Measurements from ENCODE around the gene IQGAP2.

IQGAP2 gene

DNA sequence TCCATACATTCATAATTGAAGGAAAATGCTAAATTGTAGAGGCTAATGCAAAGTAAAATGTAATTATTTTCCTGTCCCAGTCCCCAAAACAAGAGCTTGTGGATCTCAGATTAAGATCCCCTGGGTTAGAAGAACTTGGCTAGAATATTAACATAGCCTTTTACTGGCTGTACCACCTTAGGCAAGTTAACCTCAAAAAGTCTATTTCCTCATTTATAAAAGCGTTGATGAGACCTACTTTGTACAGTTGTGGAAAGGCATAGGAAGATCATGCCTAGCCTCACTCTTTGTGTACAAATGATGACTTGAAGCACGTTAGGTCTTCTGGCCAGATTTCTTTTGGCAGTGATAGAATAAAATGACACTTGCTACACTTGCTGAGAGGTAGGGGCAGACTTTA is 122.9 kb downstream of the IQGAP2 start:
- no peaks in the 10 kb centered on the region for H3K79me2 ChIP-seq (ENCODE audit: control insufficient read depth, insufficient read depth, low read length, unreplicated experiment)
- H3K4me1 ChIP-seq (ENCODE audit: control insufficient read depth, insufficient read depth, low read length, unreplicated experiment): no peaks in the 10 kb centered on the region
- no peak overlapping the region for H3K27ac ChIP-seq (ENCODE audit: low read depth, low read length)

DNA sequence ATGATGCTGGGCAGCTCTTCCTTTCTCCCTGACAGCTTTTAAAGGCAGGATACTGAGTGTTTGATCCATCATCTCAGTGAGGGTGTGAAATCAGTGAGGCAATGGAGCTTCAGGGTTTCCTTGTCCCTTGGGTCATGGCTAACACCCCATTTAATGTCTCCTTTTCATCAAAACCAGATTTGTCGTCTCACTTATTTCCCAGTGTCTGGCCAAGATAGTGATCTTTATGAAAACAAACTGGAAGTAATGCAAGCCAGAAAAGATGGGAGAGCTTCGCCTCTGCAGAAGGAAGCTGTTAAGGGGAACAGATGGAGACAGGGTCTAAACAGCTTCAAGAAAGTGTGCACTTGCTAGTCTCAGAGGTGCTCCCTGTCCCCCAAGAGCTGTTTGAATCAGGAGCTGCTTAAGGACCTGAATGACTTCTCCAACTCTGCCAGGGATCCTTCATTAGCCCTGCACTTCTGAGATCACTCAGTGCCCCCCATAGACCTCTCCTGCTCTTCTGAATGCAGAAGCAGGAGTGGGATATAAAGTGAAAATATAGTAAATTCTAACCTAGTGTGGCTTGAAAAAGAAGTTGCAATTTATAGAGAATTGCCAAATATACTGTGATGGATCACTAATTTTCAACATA is 124.0 kb downstream of the IQGAP2 start:
- H3K36me3 ChIP-seq (ENCODE audit: insufficient read depth, low read length): no peaks in the 10 kb centered on the region
- peaks cover 10% of the 10 kb centered on the region for H3K27me3 ChIP-seq (ENCODE audit: insufficient read depth, low read length)
- H3K79me2 ChIP-seq (ENCODE audit: control insufficient read depth, insufficient read depth, low read length, unreplicated experiment): no peaks in the 10 kb centered on the region
- no peak overlapping the region for H2AFZ ChIP-seq (ENCODE audit: low read length, unreplicated experiment)
- no peak overlapping the region for H3K27ac ChIP-seq (ENCODE audit: low read depth, low read length)
- no peaks in the 10 kb centered on the region for H3K4me1 ChIP-seq (ENCODE audit: control insufficient read depth, insufficient read depth, low read length, unreplicated experiment)
- H3K4me3 ChIP-seq (ENCODE audit: low read depth, low read length): no peak overlapping the region

More for the DNA sequence above, 122.9 kb downstream of the IQGAP2 start:
- H3K27me3 ChIP-seq (ENCODE audit: insufficient read depth, low read length): peaks cover 10% of the 10 kb centered on the region
- no peak overlapping the region for H2AFZ ChIP-seq (ENCODE audit: low read length, unreplicated experiment)
- H3K4me3 ChIP-seq (ENCODE audit: low read depth, low read length): no peak overlapping the region
- H3K36me3 ChIP-seq (ENCODE audit: insufficient read depth, low read length): no peaks in the 10 kb centered on the region

DNA sequence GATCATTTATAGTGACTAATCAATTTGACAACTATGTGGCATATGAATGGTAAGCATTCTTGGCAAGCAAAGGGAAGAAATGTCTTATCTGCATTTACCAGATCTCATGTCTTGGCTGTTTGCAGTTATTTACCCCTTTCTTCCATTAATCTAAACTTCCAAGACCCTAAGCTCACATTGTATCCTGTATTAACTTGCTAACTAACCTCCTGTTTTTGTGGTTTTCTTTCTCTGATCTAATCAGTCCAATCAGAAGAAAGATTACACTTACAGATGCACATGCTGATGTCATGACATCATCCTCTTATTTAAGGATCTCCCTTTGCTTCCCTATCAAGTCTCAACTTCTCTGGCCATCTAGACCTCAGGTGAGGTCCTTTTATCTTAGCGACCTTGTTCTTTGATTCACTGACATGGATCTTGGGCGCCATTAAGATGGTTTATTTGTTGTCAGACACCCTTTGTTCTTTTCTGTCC is 124.6 kb downstream of the IQGAP2 start:
- no peaks in the 10 kb centered on the region for H3K4me1 ChIP-seq (ENCODE audit: control insufficient read depth, insufficient read depth, low read length, unreplicated experiment)
- H2AFZ ChIP-seq (ENCODE audit: low read length, unreplicated experiment): no peak overlapping the region
- H3K36me3 ChIP-seq (ENCODE audit: insufficient read depth, low read length): no peaks in the 10 kb centered on the region
- H3K79me2 ChIP-seq (ENCODE audit: control insufficient read depth, insufficient read depth, low read length, unreplicated experiment): no peaks in the 10 kb centered on the region
- H3K27me3 ChIP-seq (ENCODE audit: insufficient read depth, low read length): peaks cover 10% of the 10 kb centered on the region
- H3K27ac ChIP-seq (ENCODE audit: low read depth, low read length): no peak overlapping the region
- H3K4me3 ChIP-seq (ENCODE audit: low read depth, low read length): no peak overlapping the region

DNA sequence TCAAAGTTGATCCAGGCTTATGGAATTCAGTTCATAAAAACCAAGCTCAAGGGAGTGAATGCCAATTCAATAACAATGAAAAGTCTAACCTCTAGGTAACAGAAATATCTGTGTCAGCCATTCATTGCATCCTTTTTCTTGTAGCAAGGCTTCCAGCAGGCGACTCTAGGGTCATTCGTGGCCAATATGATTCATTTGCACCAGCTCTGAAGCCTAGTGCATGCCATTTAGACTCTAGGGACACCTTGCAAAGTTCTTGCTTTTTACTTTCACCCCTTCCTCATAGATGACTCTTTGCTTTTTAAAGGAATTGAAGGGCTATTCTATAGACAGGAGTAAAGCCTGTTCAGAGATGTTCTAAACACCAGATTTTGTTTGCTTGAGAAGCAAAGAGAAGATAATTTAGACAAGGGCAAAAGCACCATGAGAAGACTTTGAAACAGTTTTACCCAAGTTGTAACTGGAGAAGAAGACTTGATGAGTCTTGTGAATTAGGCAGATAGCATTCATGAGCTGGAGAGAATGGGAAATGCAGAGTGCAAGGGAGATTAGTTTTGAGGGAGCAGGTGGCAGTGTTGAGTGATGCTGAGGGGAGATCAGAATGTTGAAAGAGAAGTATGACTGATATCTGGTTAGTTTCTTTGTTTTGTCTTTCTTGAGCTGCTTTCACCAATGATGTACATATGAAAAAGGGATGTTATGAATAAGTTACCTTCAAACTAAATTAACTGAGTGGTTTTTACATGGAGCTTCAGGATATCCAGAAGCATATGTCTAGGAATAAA is 125.7 kb downstream of the IQGAP2 start:
- no peaks in the 10 kb centered on the region for H3K36me3 ChIP-seq (ENCODE audit: insufficient read depth, low read length)
- H3K27me3 ChIP-seq (ENCODE audit: insufficient read depth, low read length): peaks cover 10% of the 10 kb centered on the region
- H2AFZ ChIP-seq (ENCODE audit: low read length, unreplicated experiment): no peak overlapping the region
- H3K4me3 ChIP-seq (ENCODE audit: low read depth, low read length): no peak overlapping the region
- no peaks in the 10 kb centered on the region for H3K79me2 ChIP-seq (ENCODE audit: control insufficient read depth, insufficient read depth, low read length, unreplicated experiment)
- no peak overlapping the region for H3K27ac ChIP-seq (ENCODE audit: low read depth, low read length)
- no peaks in the 10 kb centered on the region for H3K4me1 ChIP-seq (ENCODE audit: control insufficient read depth, insufficient read depth, low read length, unreplicated experiment)

DNA sequence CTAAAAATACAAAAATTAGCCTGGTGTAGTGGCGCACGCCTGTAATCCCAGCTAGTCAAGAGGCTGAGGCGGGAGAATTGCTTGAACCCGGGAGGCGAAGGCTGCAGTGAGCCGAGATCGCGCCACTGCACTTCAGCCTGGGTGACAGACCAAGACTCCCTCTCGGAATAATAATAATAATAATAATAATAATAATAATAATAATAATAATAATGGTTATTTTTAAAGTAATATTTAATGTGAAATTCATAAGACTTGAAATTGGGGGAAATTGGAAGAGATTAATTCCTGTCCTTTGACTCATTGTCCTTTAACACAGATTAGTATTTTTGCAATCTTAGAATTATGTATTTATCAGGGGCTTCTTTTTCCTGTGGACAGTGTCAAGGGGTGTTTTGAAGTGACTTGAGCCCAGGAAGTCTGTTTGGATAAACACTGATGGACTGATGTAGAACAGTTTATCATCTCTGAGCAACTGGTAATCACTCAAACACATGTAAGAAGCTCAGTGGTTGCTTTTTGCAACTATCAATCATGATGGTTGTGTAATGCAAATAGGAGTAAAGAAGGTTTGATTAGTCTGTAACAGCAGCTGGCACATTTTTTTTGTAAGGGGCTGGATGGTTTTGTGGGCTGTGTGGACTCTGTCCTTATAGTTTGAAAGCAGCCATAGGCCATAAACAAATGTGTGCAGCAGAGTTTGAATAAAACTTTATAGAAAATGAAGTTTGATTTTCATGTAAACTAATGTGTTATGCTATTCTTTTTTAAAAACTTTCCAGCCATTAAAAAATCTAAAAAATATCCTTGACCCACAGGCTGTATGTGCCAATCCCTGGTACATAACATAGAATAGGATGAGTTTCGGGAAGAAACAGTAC is 126.6 kb downstream of the IQGAP2 start:
- Histone ChIP-seq H3K4me3 (ENCODE audit: low read depth, low read length) (no peak overlapping the region), H3K79me2 (ENCODE audit: control insufficient read depth, insufficient read depth, low read length, unreplicated experiment) (no peaks in the 10 kb centered on the region), H3K27ac (ENCODE audit: low read depth, low read length) (no peak overlapping the region), H2AFZ (ENCODE audit: low read length, unreplicated experiment) (no peak overlapping the region), H3K4me1 (ENCODE audit: control insufficient read depth, insufficient read depth, low read length, unreplicated experiment) (no peaks in the 10 kb centered on the region), H3K36me3 (ENCODE audit: insufficient read depth, low read length) (no peaks in the 10 kb centered on the region), H3K27me3 (ENCODE audit: insufficient read depth, low read length) (peaks cover 10% of the 10 kb centered on the region)

DNA sequence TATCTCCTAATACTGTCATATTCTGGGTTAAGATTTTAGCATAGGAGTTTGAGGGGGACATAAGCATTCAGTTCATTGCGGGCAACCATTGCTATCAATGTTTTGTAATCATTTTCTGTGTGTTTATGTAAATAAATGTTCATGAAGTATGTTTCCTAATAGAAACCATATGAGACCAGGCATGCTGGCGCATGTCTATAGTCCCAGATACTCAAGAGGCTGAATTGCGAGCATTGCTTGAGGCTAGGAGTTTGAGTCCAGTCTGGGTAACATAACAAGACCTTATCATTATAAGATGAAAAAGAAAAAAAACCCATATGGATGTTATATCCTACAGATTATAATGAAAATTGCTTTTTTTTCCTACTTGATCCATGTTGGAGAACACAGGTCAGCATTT is 129.0 kb downstream of the IQGAP2 start:
- peaks cover under 1% of the 10 kb centered on the region; the same call in 1 of the 2 replicates for H3K27me3 ChIP-seq (ENCODE audit: insufficient read depth, low read length)
- no peaks in the 10 kb centered on the region for H3K79me2 ChIP-seq (ENCODE audit: control insufficient read depth, insufficient read depth, low read length, unreplicated experiment)
- H2AFZ ChIP-seq (ENCODE audit: low read length, unreplicated experiment): no peak overlapping the region
- no peak overlapping the region for H3K27ac ChIP-seq (ENCODE audit: low read depth, low read length)
- H3K4me3 ChIP-seq (ENCODE audit: low read depth, low read length): no peak overlapping the region
- no peaks in the 10 kb centered on the region for H3K36me3 ChIP-seq (ENCODE audit: insufficient read depth, low read length)
- no peaks in the 10 kb centered on the region for H3K4me1 ChIP-seq (ENCODE audit: control insufficient read depth, insufficient read depth, low read length, unreplicated experiment)

DNA sequence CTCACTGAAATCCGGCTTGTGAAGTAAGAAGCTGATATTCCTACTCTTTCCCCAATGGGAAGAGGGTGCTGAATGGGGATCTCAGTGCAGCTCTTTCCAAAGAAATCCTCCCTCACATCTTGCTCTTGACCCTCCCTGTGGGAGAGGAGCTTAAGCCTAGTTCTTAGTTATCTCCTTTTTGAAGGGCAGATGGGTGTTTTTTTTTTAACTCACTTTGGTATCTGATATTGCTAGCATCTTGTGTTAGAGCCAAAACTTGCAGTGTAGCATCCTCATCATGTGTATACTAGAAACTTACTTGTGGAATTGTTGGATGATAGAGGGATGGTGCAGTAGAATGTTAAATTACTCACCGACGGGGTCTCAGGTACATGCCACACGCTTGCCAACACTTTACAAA is 129.9 kb downstream of the IQGAP2 start:
- Histone ChIP-seq H3K4me3 (ENCODE audit: low read depth, low read length) (no peak overlapping the region), H3K4me1 (ENCODE audit: control insufficient read depth, insufficient read depth, low read length, unreplicated experiment) (no peaks in the 10 kb centered on the region), H3K79me2 (ENCODE audit: control insufficient read depth, insufficient read depth, low read length, unreplicated experiment) (no peaks in the 10 kb centered on the region), H3K27ac (ENCODE audit: low read depth, low read length) (no peak overlapping the region), H3K27me3 (ENCODE audit: insufficient read depth, low read length) (no peaks in the 10 kb centered on the region), H2AFZ (ENCODE audit: low read length, unreplicated experiment) (no peak overlapping the region), H3K36me3 (ENCODE audit: insufficient read depth, low read length) (no peaks in the 10 kb centered on the region)

DNA sequence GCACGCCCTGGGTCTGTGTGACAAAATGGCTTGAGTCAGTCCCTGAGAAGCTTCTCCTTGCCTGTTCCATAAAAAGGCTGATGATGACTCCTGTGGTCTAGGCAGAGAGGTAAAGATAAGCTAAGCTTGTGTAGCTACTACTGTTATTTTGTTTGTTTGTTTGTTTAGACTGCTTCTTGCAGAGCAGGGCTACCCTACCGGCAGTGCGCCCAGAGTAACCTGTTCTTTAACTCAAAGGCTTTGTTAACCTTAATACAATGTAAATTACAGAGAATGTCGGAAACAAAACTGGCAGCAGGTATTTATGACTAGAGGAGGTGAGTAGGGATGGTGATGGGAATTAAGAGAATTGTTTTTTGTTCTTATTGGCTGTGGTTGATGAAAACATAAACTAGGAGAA is 132.5 kb downstream of the IQGAP2 start:
- no peaks in the 10 kb centered on the region for H3K4me1 ChIP-seq (ENCODE audit: control insufficient read depth, insufficient read depth, low read length, unreplicated experiment)
- no peaks in the 10 kb centered on the region for H3K79me2 ChIP-seq (ENCODE audit: control insufficient read depth, insufficient read depth, low read length, unreplicated experiment)
- H3K4me3 ChIP-seq (ENCODE audit: low read depth, low read length): no peak overlapping the region
- no peak overlapping the region for H3K27ac ChIP-seq (ENCODE audit: low read depth, low read length)
- H3K36me3 ChIP-seq (ENCODE audit: insufficient read depth, low read length): no peaks in the 10 kb centered on the region
- no peak overlapping the region for H2AFZ ChIP-seq (ENCODE audit: low read length, unreplicated experiment)
- peaks cover 7% of the 10 kb centered on the region; the same call in 1 of the 2 replicates for H3K27me3 ChIP-seq (ENCODE audit: insufficient read depth, low read length)

DNA sequence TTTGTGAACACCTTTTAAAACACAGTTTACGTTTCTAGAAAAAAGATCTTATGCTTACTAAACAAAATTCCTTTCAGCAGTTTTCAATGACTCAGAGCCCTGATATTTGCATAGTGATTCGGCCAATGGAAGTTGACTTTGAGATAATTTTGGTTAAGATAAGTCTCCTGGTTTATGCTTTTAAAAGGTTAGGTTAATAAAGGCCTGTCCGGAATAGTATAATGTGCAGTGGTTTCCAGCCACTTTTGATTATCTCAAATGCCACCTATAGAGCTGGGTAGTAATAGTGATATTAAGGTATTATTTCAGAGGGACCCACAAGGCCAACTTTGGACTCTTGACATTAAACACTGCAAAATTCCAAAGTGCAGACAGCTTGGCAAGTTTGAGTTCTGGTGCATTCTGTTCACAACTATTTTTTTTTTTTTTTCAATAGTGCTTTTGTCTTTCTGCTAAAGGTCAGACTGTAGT is 134.0 kb downstream of the IQGAP2 start:
- Histone ChIP-seq H3K36me3 (ENCODE audit: insufficient read depth, low read length) (no peaks in the 10 kb centered on the region), H3K27me3 (ENCODE audit: insufficient read depth, low read length) (peaks cover 9% of the 10 kb centered on the region; the same call in 1 of the 2 replicates), H3K4me1 (ENCODE audit: control insufficient read depth, insufficient read depth, low read length, unreplicated experiment) (no peaks in the 10 kb centered on the region), H2AFZ (ENCODE audit: low read length, unreplicated experiment) (no peak overlapping the region), H3K4me3 (ENCODE audit: low read depth, low read length) (no peak overlapping the region), H3K27ac (ENCODE audit: low read depth, low read length) (no peak overlapping the region), H3K79me2 (ENCODE audit: control insufficient read depth, insufficient read depth, low read length, unreplicated experiment) (no peaks in the 10 kb centered on the region)

DNA sequence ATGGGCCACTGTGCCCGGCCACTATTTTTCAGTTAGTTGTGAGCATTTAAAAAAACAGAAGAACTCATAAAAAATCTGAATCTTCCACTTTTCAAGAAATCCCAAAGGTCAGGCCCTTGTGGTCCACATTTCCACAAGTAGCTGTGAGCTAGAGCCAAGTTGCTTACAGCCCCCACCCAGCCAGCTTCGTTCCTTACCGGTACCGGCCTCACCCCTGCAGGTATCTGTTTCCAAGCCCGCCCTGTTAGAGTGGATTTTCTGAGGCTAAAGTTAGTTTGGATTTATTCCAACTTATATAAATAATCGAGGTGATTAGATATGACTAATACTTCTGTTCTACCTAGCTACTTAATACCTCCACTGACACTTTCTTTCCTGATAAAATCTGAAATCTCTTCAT is 139.2 kb downstream of the IQGAP2 start:
- H3K4me1 ChIP-seq (ENCODE audit: control insufficient read depth, insufficient read depth, low read length, unreplicated experiment): no peaks in the 10 kb centered on the region
- H3K4me3 ChIP-seq (ENCODE audit: low read depth, low read length): no peak overlapping the region
- peaks cover 15% of the 10 kb centered on the region; the same call in 1 of the 2 replicates for H3K27me3 ChIP-seq (ENCODE audit: insufficient read depth, low read length)
- H3K36me3 ChIP-seq (ENCODE audit: insufficient read depth, low read length): no peaks in the 10 kb centered on the region
- no peaks in the 10 kb centered on the region for H3K79me2 ChIP-seq (ENCODE audit: control insufficient read depth, insufficient read depth, low read length, unreplicated experiment)
- no peak overlapping the region for H2AFZ ChIP-seq (ENCODE audit: low read length, unreplicated experiment)
- H3K27ac ChIP-seq (ENCODE audit: low read depth, low read length): no peak overlapping the region

Measured in ACC112 (cell line).